ENCODE results near the gene AUTS2.

AUTS2 gene

DNA sequence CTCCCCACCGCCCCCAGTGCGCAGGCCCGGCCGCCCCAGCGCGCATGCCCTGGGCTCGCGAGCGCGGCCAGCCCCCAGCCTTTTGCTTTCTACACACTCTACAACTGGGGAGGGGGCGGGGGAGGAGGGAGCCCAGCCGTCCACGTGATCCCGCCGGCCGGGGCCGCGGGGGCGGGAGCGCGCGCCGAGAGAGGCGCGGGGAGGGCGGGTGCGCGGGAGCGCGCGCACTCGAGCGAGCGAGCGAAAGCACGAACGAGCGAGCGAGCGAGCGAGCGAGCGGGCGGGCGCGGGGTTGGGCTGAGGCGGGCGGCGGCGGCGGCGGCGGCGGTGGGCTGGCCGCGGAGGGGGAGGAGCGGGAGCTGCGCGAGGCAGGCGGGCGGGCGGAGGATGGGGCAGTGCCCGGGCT is at the start of gene AUTS2:
Gene AUTS2, plus strand, starts transcription at position 395 of the 406 bp plus-strand sequence. CDS start 1,179 bp downstream, outside the sequence.
- DNase-seq: peak; percentile 69 to 96

DNA sequence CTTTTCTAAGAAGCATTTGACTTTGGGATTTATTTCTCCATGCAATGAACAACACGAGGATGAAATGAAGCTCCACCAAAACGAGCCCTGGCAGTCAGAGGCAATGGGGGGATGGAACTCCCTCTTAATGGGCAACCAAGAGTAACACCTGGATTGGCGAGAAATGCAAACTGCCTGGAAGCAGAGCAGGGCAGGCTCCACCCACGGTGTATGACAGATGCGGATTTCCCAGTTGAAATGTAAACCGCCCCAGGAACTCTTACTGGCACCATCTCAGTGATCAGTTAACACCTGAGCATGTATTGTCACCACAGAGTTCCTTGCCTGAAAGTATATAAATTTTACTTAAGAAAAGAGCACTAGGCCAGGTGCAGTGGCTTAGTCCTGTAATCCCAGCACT is 47.3 kb upstream of the AUTS2 start:
- no peak for DNase-seq

DNA sequence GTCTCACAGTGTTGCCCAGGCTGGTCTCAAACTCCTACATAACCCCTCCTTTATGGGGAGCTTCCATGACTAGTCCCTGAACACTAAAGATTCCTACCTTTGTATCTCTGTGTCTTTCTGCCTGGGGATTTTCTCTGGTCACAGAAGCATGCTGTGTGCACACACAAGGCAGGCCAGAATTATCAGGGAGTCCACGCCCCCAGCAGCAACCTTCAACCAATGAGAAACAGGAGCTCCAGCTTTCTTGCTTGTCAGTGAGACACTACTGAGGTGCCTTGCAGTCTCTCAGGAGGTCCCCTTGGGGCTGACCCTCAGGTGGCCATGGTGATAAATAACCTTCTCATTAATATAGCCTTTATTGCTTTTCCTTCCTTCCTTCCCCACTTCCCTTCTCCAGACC is 45.1 kb upstream of the AUTS2 start:
- no peak for DNase-seq

DNA sequence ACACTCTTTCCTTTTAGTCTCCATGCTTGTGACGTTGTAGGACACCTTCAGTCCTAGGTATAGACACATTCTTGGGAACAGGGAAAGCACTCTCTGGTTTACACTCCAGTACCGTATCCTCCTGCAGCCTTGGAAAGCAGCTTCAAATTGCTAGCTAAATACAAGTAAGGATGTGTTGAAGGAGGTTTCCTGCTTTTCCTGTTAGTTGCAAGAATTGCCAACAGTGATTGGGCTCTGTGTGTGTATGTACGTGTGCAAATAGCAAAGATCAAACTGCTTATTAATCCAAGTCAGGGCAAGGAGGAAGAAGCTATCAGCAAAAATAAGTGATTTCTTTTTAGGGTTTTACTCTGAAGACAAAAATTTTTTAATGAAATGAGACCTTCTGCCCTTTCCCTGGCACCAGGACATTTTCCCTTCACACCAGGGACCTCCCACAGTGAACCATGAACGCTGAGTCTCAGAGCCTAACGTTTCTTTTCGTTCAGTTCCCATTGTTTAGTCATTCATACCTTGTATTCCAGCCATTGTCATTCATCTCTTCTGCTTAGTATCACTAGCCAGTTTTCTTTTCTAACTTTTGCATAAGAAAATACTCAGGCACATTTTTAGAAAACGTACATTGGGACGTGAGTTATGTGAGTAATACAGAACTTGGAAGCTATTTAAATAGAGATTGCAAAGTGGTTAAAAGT is 36.9 kb upstream of the AUTS2 start:
- no peak for DNase-seq

DNA sequence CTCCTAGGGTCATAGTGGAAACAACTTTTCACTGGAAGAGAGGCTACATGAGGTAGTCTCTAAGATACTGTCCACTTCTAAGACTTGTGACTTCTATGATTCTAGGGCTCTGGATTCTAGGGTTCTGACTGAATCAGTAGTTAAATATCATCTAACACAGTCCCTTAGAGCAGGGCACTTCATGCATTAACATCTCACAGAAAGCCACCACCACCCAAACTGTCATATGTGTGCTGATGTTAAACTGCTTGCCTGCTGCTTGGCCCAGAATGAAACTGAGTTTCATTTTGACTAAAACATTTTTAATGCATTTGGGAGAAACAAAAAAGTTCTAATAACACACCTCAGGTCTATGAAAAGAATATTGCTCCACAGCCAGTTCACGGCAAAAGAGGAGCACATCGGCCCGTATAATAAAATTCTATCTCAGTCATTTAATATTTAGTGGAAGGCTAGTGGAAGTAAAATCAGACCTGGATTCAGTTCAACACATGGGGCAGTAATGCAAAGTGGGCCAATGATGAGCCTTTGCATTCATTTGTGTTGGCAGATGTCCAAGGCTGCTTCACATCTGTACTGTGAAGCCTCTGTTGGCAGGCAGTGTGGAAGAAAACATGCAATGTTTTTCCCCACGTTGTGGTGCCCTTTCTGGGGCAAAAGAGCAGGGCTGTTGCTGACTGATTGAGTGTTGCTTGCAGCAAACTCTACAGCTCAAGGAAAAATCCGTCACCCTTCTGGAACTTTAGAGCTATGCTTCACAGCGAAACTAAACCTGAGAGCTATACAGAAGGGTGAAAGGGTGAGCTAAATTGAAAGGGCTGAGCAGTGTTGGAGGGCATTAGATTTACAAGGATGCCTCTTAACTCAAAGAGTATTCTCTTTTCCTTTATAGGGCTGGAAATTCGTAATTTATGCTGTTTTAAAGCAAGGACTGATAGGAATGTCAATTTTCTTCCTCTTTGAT is 33.5 kb upstream of the AUTS2 start:
- DNase-seq: peak; percentile 18 to 44

DNA sequence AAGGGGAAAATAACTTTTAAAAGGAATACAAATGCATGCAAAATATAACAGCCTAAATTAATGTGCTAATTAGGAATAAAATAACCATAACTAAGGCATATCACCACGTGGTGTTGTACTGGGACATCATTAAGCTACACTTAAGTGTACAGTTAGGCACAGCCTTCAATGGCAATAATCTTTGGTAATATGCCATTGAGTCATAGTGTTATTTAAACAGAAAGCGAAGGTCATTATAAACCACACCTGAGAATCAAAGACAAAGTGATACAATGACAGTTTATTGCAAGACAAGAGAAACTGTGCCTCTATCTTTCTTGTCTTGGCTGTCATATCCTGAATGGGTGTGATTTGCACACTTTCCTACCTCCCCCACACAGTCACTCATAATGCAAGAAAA is 30.5 kb upstream of the AUTS2 start:
- no peak for DNase-seq

DNA sequence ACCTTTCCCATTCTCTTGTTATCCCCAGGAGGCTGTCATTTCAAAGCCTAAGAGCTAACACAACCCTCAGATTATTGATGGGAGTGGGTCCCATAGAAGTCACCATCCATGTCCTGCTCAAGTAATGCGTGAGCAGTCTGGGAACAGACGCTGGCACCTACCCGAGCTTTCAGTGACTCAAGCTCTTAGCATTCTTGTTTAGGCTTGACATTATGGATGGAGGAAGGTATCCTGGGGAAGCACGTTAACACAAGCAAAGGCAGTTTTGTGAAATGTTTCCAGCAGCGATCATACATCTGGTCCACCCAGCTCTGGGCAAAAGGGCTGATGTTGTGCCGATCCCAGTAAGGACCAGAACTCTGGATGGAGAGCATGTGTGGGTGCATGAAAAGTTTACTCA is 30.0 kb upstream of the AUTS2 start:
- no peak for DNase-seq

DNA sequence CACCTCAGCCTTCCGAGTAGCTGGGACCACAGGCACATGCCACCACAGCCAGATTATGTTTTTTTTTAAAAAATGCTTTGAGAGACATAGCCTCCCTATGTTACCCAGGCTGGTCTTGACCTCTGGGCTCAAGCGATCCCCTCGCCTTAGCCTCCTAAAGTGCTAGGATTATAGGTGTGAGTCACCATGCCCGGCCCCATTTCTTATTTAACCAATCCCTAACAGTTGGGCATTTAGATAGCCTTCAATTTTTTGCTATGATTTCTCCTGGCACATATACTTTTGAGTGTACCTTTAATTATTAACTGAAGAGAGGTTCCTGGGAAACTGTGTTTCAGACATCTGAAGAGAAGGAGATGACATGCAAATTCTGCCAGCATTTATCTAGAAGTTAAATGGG is 22.6 kb upstream of the AUTS2 start:
- no peak for DNase-seq

DNA sequence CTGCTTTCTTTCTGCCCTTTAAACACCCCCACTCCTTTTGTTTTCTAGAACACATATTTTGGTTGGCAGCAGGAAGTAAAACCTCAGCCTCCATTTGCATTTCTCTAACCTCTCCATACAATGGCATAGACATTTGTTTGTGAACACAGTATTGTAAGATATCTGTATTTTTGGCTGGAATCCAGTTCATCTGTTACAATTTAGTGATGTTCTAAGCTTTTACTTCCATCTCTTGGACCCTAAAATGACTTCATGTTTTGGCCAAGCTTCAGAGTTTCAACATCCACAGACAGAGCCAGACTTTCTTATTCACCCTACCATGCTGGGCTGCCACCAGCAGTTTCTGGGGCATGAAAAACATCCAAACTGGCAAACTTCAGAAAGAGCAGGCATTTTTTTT is 21.1 kb upstream of the AUTS2 start:
- no peak for DNase-seq

DNA sequence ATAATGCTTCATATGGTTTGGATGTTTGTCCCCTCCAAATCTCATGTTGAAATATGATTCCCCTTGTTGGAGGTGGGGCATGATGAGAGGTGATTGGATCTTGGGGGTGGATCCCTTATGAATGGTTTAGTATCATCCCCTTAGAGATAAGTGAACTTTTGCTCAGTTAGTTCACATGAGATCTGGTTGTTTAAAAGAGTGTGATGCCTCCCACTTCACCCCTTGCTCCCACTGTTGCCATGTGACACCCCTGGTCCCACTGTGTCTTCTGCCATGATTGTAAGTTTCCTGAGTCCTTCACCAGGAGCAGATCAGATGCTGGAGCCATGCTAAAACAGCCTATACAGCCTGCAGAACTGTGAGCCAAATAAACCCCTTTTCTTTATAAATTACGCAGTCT is 13.1 kb upstream of the AUTS2 start:
- DNase-seq: no peak

DNA sequence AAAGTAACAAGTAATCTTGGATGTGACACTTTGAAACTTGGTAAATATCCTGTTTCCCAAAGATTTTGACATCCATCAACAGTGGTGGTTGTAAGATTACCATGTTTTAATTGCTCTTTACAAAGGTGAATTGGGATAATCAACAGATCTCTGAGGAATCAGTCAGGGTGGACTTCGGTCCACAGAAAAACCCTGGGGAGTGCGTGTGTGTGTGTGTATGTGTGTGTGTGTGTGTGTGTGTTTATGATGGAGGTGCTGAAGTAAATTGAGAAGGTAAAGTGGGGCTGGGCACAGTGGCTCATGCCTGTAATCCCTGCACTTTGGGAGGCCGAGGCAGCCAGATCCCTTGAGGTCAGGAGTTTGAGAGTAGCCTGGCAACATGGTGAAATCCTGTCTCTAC is 12.0 kb upstream of the AUTS2 start:
- DNase-seq: no peak

DNA sequence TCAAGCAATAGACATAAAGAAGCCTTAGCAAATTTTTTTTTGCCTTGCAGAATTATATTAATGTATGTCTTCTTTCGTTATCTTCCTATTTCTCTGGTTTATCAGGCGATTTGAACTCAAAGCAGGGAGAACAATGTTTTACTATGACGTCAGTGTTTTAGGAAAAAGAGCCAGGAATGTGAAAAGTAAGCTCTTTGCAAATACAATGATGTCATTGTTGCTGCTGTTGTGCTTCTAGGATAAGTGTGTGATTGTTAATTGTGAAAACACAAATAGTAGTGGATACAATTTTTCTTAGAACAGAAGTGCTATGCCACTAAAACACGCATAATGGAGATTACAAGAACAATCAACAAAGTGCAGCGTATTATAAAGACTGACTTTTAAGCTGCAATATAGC is 9.5 kb upstream of the AUTS2 start:
- DNase-seq: no peak

DNA sequence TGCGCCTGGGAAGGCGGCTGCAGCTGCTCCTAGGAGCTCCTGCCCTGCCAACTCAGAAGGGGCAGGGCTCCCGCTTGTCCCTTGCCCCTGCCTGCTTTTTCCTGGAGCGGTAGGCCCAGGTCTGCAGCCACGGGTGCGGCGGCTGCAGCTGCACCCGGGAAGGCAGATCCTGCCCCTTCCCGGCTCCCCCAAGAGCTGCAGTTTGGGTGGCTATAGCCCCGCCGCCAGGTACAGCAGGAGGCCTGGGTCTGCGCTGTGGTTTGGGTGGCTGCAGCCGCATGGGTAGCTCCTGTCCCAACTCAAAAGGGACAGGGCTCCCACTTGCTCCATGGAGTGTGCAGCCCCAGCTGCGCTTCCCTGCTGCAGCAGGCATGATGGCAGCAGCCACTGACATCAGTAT is 6.5 kb upstream of the AUTS2 start:
- no peak for DNase-seq

DNA sequence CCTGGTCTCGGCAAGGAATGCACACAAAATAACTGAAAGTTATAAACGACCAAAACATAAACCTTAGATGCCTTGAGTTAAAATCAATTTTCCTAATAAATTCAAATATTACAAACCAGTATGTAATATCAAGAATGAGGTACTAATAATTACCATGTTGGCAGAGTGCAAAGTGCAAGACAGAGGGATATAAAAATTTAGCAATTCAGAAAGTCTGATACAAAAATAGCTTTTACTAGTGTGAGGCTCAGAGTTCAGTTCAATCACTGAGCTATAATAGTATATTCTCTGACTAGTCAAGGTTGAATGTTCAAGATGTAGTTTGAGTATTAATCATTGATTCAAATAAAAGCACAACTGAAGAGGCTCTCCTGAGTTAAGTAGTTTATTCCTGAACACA is 4.8 kb upstream of the AUTS2 start:
- DNase-seq: no peak

DNA sequence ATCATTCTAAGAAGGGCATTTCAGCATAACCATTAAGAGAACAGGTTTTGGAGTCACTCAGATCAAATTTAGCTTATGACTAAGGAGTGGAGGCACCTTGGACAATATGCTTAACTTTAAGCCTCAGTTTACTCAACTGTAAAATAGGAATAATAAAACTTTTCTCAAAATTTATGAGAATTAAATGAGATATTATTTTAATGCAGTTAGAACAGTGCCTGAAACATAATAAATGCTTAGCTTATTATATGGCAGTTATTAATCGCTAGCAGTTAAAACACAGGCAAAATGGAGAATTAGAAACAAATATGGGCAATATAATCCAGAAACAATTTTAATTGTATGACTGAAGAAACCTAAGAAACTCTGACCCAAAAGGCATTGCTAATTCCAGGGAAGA is 2.9 kb upstream of the AUTS2 start:
- DNase-seq: no peak

DNA sequence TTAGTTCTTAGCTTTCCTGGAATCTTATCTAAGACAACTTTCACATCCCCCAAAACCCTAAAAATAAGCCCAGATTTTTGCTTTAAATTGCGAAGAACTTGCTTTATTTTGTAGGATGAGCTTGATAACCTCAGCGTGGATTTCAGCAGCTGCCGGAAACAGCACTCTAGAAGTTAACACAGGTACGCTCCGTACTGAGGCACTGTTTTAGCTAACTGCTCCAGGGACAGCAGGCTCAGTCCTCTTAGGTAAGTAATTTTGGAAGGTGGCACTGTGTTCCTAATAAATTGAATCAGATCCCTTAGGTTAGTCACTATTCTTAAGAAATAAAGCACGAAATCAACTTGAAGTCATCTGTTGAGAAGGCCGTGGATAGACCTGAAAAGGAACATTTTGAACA is 2.2 kb upstream of the AUTS2 start:
- DNase-seq: no peak

DNA sequence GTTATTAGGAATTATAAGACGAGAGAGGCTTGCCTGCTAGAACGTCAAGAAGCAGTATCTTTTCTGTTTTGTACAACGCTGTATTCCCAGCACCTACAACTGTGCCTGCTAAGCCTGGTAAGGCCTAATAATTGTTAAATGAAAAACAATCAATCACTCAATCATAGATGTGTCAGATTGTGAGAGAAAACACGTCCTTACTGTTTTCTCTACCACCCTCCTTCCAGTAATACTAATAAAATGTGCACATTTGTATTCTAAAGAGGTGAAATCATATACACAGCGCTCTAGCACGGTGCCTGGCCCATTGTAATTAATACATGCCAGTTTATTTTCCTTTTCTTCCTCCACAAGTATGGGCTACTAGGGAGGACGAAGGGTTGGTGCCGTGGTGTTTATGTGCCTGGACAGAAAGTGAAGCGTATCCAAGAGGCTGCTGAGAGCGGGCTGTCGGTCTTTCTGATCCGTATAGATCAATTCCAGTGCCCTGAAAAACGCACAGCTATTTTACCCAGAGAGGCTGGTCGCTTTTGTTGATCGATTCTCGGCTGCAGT is 1.5 kb upstream of the AUTS2 start:
- no peak for DNase-seq

DNA sequence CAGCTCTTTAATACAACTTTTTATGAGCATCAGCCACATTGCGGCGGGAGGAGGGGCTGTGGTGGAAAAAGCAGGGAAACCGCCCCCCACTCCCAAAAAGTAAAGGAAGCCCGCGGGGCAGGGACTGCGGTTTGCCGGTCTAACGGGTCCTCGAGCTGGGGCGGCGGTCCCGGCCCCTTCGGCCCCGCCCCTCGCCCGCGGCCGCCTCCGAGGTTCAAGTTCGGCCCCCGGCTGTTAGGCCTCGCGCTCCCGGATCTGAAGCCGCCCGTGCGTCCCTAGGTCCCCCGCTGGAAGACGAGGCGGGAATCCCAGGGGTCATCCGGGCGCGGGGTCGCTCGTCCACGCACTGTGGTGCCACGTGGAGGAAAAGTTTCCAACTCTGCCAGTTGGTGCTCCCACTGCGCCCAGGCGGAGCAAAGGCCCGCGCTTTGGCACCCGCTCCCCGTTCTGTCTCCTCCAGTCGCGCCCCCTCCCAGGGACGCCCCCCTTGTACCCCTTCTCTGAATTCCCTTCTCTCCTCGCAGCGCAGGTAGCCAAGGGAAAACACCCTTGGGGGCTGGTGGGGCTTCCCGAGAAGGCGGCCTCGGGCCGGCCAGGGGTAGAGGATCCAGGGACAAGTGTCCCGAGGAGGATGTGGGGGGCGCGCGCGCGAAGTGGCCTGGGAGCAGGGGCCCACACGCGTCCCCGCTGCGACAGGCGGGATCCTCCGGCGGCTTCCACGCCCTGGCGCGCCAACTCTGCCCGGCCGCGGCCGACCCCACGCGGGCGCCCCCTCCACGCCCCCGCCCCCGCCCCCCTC is 798 bp upstream of the AUTS2 start:
- no peak for DNase-seq

DNA sequence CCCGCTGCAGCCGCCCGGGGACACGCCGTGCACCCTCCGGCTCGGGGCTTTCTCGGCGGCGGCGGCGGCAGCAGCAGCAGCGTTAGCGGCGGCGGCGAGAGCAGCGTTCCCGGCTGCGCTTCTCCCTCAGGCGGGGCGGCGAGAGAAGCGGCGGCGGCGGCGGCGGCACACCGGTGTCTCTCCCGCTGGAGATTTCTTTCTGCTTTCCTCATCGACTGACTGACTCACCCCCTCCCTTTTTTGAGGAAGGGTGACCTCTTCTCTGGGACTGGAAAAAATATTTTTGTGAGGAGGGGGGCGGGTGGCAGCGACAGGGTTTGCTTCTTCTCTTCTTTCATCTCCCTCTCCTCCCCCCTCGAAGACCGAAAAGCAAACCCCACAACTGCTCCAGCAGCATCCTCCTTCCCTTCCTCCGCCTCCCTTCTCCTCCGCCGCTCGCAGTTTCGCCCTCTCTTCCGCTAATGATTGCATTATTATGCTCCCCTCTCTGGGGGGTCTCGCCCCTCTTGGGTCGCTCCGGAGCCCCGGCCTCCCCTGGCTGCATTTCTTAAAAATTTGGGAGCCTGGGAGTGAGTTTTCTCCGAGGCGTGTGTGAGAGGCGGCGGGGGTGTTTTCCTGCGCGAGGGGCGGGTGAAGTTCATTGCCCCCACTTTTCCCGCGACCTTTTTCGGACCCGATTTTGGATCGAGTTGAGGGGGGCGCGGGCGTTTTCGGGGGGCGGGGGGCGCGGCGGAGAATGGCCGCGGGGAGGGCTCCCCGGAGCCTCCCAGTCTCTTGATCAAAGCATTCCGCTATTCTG is 411 bp downstream of the AUTS2 start:
- peak in 1 of 2 experiments; percentile 69 for DNase-seq

DNA sequence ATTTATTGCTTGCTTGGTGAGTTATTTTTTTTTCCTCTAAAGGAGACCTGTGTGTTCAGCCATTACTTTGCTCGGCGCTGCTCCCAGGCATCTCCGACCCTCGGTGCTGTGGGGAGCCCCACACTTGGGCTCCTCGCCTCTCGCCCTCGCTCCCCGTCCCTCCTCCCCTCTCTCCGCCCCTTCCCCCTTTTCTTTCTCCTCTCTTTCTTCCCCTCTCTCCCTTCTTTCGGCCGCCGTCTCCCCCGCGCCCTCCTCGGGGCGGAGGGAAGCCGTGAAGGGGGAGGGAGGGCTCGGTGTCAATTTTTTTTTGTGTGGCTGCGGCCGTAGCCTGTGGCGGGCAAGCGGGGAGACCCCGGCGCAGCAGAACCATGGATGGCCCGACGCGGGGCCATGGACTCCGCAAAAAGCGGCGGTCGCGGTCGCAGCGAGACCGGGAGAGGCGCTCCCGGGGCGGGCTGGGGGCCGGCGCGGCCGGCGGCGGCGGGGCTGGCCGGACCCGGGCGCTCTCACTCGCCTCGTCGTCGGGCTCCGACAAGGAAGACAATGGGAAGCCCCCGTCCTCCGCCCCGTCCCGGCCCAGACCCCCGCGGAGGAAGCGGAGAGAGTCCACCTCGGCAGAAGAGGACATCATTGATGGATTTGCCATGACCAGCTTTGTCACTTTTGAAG is 1.1 kb downstream of the AUTS2 start:
- DNase-seq: no peak

DNA sequence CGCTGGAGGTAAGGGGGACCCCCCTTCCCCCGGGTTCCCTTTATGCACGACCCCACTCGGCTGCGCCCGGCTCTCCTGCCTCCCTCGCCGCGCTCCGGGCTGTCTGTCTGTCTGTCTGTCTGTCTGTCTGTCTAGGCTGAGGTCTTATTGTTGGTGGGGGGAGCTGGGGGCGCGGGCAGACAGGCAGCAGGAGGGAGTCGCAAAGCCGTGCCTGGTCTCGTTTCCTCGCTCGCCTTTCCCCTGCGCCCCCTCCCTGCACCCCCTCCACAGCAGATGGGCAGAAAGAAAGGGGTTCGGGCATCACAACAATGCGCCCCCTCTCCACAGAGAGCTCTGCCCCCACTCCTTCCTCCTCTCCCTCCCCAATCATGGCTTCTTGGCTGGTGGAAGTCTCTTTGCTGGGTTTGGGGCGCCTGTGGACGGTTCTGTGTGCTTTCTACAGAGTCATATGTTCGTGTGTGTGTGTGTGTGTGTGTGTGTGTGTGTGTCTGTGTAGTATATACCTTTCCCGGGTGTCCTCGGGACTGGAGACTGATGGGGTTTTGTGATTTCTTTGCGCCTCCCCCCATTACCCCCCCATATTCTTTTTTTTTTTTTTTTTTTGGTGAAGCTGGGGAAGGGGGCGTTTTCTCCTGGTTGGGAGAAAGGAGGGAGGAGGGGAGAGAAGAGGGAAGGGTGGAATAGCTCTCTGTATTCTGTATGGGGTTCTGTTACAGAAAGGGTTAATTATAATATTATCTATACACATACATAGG is 1.9 kb downstream of the AUTS2 start:
- no peak for DNase-seq

All from NCI-H187 (cell line).